Measurements from ENCODE around the gene NGRN. TPM values are rescaled to one million over a fixed set of nuclear protein-coding genes. Genes with fewer than 3 reads are reported as not detected.

NGRN gene
- total and polyA plus RNA-seq, 2 of the 8 experiments (the other 6 are each of a cell fraction or from before 2014, with no cell fraction given), result 60.1 to 101 TPM

DNA sequence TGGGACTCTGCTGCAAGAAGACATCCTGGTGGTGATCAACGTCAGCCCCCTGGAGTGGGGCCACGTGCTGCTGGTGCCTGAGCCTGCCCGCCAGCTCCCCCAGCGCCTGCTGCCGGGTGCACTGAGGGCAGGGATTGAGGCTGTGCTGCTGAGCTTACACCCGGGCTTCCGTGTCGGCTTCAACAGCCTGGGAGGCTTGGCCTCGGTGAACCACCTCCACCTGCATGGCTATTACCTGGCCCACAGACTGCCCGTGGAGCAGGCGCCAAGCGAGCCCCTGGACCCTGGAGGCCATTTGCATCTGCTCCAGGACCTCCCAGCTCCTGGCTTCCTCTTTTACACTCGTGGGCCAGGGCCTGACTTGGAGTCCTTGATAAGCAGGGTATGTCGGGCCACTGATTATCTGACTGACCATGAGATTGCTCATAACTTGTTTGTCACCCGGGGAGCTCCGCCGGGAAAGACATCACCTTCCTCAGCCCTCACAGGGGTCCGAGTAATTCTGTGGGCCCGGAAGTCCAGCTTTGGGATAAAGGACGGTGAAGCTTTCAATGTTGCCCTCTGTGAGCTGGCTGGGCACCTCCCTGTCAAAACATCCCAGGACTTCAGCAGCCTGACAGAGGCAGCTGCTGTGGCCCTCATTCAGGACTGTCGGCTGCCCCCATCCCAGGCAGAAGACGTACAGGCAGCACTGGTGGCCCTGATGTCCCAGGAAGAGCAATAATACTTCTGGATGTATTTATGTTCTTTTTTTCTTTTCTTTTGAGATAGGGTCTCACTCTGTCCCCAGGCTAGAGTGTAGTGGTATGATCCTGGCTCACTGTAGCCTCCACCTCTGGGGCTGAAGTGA lies 23.9 kb upstream of the NGRN start (continued):
- TF ChIP-seq, protein P1, sequence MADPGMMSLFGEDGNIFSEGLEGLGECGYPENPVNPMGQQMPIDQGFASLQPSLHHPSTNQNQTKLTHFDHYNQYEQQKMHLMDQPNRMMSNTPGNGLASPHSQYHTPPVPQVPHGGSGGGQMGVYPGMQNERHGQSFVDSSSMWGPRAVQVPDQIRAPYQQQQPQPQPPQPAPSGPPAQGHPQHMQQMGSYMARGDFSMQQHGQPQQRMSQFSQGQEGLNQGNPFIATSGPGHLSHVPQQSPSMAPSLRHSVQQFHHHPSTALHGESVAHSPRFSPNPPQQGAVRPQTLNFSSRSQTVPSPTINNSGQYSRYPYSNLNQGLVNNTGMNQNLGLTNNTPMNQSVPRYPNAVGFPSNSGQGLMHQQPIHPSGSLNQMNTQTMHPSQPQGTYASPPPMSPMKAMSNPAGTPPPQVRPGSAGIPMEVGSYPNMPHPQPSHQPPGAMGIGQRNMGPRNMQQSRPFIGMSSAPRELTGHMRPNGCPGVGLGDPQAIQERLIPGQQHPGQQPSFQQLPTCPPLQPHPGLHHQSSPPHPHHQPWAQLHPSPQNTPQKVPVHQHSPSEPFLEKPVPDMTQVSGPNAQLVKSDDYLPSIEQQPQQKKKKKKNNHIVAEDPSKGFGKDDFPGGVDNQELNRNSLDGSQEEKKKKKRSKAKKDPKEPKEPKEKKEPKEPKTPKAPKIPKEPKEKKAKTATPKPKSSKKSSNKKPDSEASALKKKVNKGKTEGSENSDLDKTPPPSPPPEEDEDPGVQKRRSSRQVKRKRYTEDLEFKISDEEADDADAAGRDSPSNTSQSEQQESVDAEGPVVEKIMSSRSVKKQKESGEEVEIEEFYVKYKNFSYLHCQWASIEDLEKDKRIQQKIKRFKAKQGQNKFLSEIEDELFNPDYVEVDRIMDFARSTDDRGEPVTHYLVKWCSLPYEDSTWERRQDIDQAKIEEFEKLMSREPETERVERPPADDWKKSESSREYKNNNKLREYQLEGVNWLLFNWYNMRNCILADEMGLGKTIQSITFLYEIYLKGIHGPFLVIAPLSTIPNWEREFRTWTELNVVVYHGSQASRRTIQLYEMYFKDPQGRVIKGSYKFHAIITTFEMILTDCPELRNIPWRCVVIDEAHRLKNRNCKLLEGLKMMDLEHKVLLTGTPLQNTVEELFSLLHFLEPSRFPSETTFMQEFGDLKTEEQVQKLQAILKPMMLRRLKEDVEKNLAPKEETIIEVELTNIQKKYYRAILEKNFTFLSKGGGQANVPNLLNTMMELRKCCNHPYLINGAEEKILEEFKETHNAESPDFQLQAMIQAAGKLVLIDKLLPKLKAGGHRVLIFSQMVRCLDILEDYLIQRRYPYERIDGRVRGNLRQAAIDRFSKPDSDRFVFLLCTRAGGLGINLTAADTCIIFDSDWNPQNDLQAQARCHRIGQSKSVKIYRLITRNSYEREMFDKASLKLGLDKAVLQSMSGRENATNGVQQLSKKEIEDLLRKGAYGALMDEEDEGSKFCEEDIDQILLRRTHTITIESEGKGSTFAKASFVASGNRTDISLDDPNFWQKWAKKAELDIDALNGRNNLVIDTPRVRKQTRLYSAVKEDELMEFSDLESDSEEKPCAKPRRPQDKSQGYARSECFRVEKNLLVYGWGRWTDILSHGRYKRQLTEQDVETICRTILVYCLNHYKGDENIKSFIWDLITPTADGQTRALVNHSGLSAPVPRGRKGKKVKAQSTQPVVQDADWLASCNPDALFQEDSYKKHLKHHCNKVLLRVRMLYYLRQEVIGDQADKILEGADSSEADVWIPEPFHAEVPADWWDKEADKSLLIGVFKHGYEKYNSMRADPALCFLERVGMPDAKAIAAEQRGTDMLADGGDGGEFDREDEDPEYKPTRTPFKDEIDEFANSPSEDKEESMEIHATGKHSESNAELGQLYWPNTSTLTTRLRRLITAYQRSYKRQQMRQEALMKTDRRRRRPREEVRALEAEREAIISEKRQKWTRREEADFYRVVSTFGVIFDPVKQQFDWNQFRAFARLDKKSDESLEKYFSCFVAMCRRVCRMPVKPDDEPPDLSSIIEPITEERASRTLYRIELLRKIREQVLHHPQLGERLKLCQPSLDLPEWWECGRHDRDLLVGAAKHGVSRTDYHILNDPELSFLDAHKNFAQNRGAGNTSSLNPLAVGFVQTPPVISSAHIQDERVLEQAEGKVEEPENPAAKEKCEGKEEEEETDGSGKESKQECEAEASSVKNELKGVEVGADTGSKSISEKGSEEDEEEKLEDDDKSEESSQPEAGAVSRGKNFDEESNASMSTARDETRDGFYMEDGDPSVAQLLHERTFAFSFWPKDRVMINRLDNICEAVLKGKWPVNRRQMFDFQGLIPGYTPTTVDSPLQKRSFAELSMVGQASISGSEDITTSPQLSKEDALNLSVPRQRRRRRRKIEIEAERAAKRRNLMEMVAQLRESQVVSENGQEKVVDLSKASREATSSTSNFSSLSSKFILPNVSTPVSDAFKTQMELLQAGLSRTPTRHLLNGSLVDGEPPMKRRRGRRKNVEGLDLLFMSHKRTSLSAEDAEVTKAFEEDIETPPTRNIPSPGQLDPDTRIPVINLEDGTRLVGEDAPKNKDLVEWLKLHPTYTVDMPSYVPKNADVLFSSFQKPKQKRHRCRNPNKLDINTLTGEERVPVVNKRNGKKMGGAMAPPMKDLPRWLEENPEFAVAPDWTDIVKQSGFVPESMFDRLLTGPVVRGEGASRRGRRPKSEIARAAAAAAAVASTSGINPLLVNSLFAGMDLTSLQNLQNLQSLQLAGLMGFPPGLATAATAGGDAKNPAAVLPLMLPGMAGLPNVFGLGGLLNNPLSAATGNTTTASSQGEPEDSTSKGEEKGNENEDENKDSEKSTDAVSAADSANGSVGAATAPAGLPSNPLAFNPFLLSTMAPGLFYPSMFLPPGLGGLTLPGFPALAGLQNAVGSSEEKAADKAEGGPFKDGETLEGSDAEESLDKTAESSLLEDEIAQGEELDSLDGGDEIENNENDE (IDR thresholded peaks at IDR 0.05; ENCODE audit: insufficient replicate concordance, low read length), result no peak
- TF ChIP-seq BRCA1 (IDR thresholded peaks at IDR 0.05; ENCODE audit: low read depth, low read length), result no peak
- no peak for TF ChIP-seq RAD21 (IDR thresholded peaks at IDR 0.05 in 1 of 2, conservative IDR thresholded peaks at IDR 0.05 in 1 of 2; ENCODE audit: low read depth in 2 of 2, low read length in 2 of 2)
- TF ChIP-seq YY1 (IDR thresholded peaks at IDR 0.05; ENCODE audit: low read depth, low read length), result no peak
- no peak for TF ChIP-seq CHD2 (IDR thresholded peaks at IDR 0.05; ENCODE audit: low read length)
- TF ChIP-seq GABPA (IDR thresholded peaks at IDR 0.05; ENCODE audit: borderline replicate concordance, insufficient read depth, low read length), result no peak
- TF ChIP-seq CHD1 (IDR thresholded peaks at IDR 0.05; ENCODE audit: low read depth, low read length), result no peak
- TF ChIP-seq ASH2L (IDR thresholded peaks at IDR 0.05; ENCODE audit: low read length), result no peak
